NCI-H128 (cell line): Measurements from ENCODE around the gene NR2F1.

Experiments
- DNase-seq: peaks from one replicate; lab custom pipeline; 2025; ENCODE audit not compliant: unreplicated experiment; lab: John Stamatoyannopoulos, UW

The NR2F1 gene

GRCh38 chr5:93635991-93636390 lies 53.0 kb downstream of the NR2F1 start:
- no peak for DNase-seq

GRCh38 chr5:93636837-93637236 lies 53.8 kb downstream of the NR2F1 start:
- no peak for DNase-seq

- DNase-seq, result no peak
These were observed 54.7 kb downstream of the NR2F1 start for GRCh38 chr5:93637697-93638096.

- no peak for DNase-seq
These were observed 59.5 kb downstream of the NR2F1 start for GRCh38 chr5:93642526-93642925.
